HepG2 (cell line): ENCODE data around the gene SNHG17.

Experiments used
- AGO1 ChIP-seq: fragments of 200-400 bp; formaldehyde crosslinking; IDR thresholded peaks from 2 replicates; pipeline ENCODE4 v1.6.1; 2017; ENCODE audit warnings: mild to moderate bottlenecking, low read depth, low read length, moderate library complexity; ENCODE audit not compliant: poor library complexity, severe bottlenecking
- ATRX ChIP-seq: sonication (generic); formaldehyde crosslinking; IDR thresholded peaks from 2 replicates; pipeline ENCODE4 v1.4.0; 2020; ENCODE audit warnings: missing genetic modification reagents, borderline replicate concordance
- CREM ChIP-seq, 2 experiments: sonication (generic) in 1 of 2; formaldehyde crosslinking in 1 of 2; IDR thresholded peaks; 2 replicates each; pipeline versions ENCODE4 v1.4.0 to v1.6.1; 2016 to 2020; ENCODE audit warnings: antibody characterized with exemption in 1 of 2, mild to moderate bottlenecking in 1 of 2, missing genetic modification reagents in 1 of 2
- CTCF ChIP-seq: sonication (generic); formaldehyde crosslinking; IDR thresholded peaks from 2 replicates; pipeline ENCODE4 v1.5.0; 2020; ENCODE audit warnings: mild to moderate bottlenecking, missing genetic modification reagents, moderate library complexity
- REST ChIP-seq, 2 experiments: IDR thresholded peaks; 2 replicates each; pipeline ENCODE4 v1.6.1; 2011 to 2012; ENCODE audit warnings: low read length in 2 of 2, borderline replicate concordance in 1 of 2, low read depth in 1 of 2, mild to moderate bottlenecking in 1 of 2, moderate library complexity in 1 of 2
- SAFB2 ChIP-seq: sonication (generic); formaldehyde crosslinking; IDR thresholded peaks from 2 replicates; pipeline ENCODE4 v1.5.1; 2020; ENCODE audit warnings: missing genetic modification reagents, low read depth, mild to moderate bottlenecking, borderline replicate concordance
- ZBTB14 ChIP-seq: sonication (generic); formaldehyde crosslinking; IDR thresholded peaks from 2 replicates; pipeline ENCODE4 v1.4.0; 2020; ENCODE audit warnings: missing genetic modification reagents
- ZHX1 ChIP-seq: sonication (generic); formaldehyde crosslinking; IDR thresholded peaks from 2 replicates; pipeline ENCODE4 v1.8.1; 2022; ENCODE audit warnings: low read depth, mild to moderate bottlenecking, missing genetic modification reagents
- ZNF235 ChIP-seq: sonication (generic); formaldehyde crosslinking; IDR thresholded peaks from 2 replicates; pipeline ENCODE4 v1.8.1; 2023; ENCODE audit warnings: mild to moderate bottlenecking, missing genetic modification reagents, borderline replicate concordance

GRCh38 chr20:38479596-38479995 lies 44.5 kb upstream of the SNHG17 start:
- no peak for TF ChIP-seq ZBTB14 (CRISPR knock-in tag)
- no peak for TF ChIP-seq ZNF235
- no peak for TF ChIP-seq ZHX1 (CRISPR knock-in tag)
- no peak for TF ChIP-seq AGO1
- no peak for TF ChIP-seq CREM (IDR thresholded peaks at IDR 0.05)
- no peak for TF ChIP-seq CREM (CRISPR knock-in tag; IDR thresholded peaks at IDR 0.05)
- TF ChIP-seq ATRX (CRISPR knock-in tag), result no peak
- TF ChIP-seq CTCF (CRISPR knock-in tag), result no peak
- no peak for TF ChIP-seq REST (IDR thresholded peaks at IDR 0.05; ENCODE audit: borderline replicate concordance in 1 of 2, low read depth in 1 of 2, low read length in 2 of 2)
- no peak for TF ChIP-seq SAFB2 (CRISPR knock-in tag)
